SK-N-SH (cell line): ENCODE data around the gene DUSP9.

Experiments
- CHD2 ChIP-seq: fragments of 150-350 bp; IDR thresholded peaks from 2 replicates; pipeline ENCODE4 v1.6.1; 2018; ENCODE audit warnings: low read length; ENCODE audit not compliant: partially characterized antibody
- CTCF ChIP-seq: fragments of 200-600 bp; sonication (generic); IDR thresholded peaks from 2 replicates; pipeline ENCODE4 v1.6.1; 2017; ENCODE audit warnings: antibody characterized with exemption, mild to moderate bottlenecking, moderate library complexity
- EZH2phosphoT487 ChIP-seq: fragments of 200-600 bp; sonication (generic); IDR thresholded peaks from 2 replicates; pipeline ENCODE4 v1.6.1; 2017; ENCODE audit warnings: low read depth, mixed run types, mild to moderate bottlenecking, antibody characterized with exemption, moderate library complexity, borderline replicate concordance
- IRF3 ChIP-seq: fragments of 150-350 bp; IDR thresholded peaks from 2 replicates; pipeline ENCODE4 v1.6.1; 2016; ENCODE audit warnings: mild to moderate bottlenecking, low read depth, low read length
- JUND ChIP-seq: IDR thresholded peaks from 2 replicates; pipeline ENCODE4 v1.4.0; 2012
- MAX ChIP-seq: IDR thresholded peaks from 2 replicates; pipeline ENCODE4 v1.4.0; 2012; ENCODE audit warnings: low read depth
- POLR2AphosphoS5 ChIP-seq: IDR thresholded peaks from 2 replicates; pipeline ENCODE4 v1.6.1; 2012; ENCODE audit warnings: low read depth, low read length
- RAD21 ChIP-seq: IDR thresholded peaks from 2 replicates; pipeline ENCODE4 v1.6.1; 2012; ENCODE audit warnings: mild to moderate bottlenecking, low read length
- REST ChIP-seq: IDR thresholded peaks from 2 replicates; pipeline ENCODE4 v1.6.1; 2012; ENCODE audit warnings: mild to moderate bottlenecking, low read depth, low read length, moderate library complexity
- TEAD4 ChIP-seq: IDR thresholded peaks from 2 replicates; pipeline ENCODE4 v1.4.0; 2012; ENCODE audit warnings: mild to moderate bottlenecking, borderline replicate concordance; ENCODE audit not compliant: insufficient read depth
- YY1 ChIP-seq: IDR thresholded peaks from 2 replicates; pipeline ENCODE4 v1.4.0; 2012; ENCODE audit warnings: low read depth, mild to moderate bottlenecking

GRCh38 chrX:153688506-153688905 is 41.5 kb downstream of the DUSP9 start:
- TF ChIP-seq CTCF (no peak), REST (no peak), EZH2phosphoT487 (no peak), JUND (no peak), POLR2AphosphoS5 (no peak), RAD21 (no peak), MAX (no peak), YY1 (no peak), CHD2 (no peak), IRF3 (no peak), TEAD4 (no peak)
